ENCODE data around the gene CPXM1.
A peak's percentile ranks its signal among the peaks of the same experiment; 100 is the strongest.
"Not testable (repeated sequence)": the region's sequence is repeated elsewhere in the genome, so short reads cannot be mapped to it uniquely, and the experiment has no call there.

CPXM1 gene

DNA sequence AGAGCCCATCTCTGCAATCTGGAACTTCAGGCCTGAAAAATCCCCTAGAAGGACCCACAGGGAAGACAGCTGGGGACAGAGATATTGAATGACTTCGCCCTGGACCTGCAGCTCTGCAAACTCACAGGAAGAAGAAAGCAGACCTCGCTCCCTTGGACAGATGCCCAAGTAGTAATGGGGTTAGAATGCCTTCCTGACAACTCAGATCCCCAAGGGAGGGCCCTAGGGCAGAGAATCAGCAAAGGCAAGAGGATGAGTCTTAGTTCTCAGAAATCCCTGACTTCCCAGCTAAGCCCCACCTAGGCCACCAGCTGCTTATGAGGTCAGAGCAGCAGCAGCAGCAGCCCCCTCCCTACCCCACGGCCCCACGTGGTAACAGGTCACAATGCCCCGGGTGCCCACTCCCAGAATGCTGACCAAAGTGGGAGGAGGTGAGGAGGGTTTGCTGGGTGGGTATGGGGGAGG lies 14.2 kb upstream of the CPXM1 start, which contains the start of gene C20orf141:
TSS of gene C20orf141 (plus strand) at position 401 of the 465 bp plus-strand sequence. CDS start 198 bp downstream, outside the sequence.
- H3K36me3 ChIP-seq, result no peaks in the 10 kb centered on the region
- H3K4me3 ChIP-seq, result no peak within 1 kb of the TSS
- peak within 1 kb of the TSS; percentile 59 for H3K4me2 ChIP-seq
- no peaks in the 10 kb centered on the region for H3K27me3 ChIP-seq
- no peak within 1 kb of the TSS for H3K9ac ChIP-seq
- no peaks in the 10 kb centered on the region for H4K20me1 ChIP-seq
- TF ChIP-seq Cebpa-rat (IDR thresholded peaks at IDR 0.05), result no peak
- no peak within 1 kb of the TSS for H3K27ac ChIP-seq
- peaks cover 12% of the 10 kb centered on the region for H3K9me3 ChIP-seq
- peaks cover 40% of the 10 kb centered on the region for H3K4me1 ChIP-seq

DNA sequence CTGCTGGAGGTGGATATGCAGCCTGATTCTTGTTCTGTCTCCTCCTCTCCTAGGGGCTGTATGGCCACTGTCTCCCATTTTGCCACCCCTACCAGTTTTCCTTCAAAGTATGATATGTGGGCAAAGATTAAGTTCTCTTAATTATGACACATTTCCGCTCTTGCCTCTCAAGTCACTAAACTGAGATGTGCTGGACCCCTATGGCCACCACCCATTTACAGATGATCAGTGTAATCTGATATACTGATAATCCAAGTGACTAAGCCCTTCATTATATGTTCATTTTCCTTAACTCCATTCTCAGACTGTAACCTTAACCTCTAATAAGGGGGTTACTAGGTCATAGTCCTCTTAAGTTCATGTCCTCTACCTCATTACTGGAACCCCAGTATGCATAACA lies 13.6 kb upstream of the CPXM1 start:
- Histone ChIP-seq H3K9ac (no peak overlapping the region), H4K20me1 (no peaks in the 10 kb centered on the region), H3K4me2 (peak overlapping the region; percentile 59), H3K4me3 (no peak overlapping the region), H3K4me1 (peaks cover 42% of the 10 kb centered on the region), H3K27ac (no peak overlapping the region), H3K9me3 (peaks cover 12% of the 10 kb centered on the region), H3K27me3 (no peaks in the 10 kb centered on the region), H3K36me3 (no peaks in the 10 kb centered on the region)
- no peak for TF ChIP-seq Cebpa-rat (IDR thresholded peaks at IDR 0.05)

DNA sequence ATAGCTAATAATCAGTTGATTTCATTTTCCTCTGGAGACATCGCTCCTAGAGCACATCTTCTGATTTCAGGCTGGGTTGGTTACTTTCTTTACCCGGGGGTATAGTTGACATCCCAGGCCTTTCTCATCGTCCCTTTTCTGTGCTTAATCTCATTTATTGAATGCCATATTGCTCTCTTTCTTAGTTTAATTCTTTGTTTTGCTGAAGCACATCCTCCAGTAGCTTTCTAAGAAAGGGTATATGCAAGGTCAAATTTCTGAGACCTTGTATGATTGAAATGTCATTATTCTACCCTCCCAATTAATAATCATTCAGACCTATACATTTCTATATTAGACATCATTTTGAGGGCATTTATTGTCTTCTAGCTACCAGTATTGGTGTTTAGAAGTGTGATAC lies 11.8 kb upstream of the CPXM1 start:
- no peaks in the 10 kb centered on the region for H3K36me3 ChIP-seq
- TF ChIP-seq Cebpa-rat (IDR thresholded peaks at IDR 0.05), result no peak
- no peak overlapping the region for H3K4me2 ChIP-seq
- H3K9me3 ChIP-seq, result peaks cover 12% of the 10 kb centered on the region
- peaks cover 26% of the 10 kb centered on the region for H3K4me1 ChIP-seq
- H3K27ac ChIP-seq, result no peak overlapping the region
- no peak overlapping the region for H3K9ac ChIP-seq
- H3K4me3 ChIP-seq, result no peak overlapping the region
- no peaks in the 10 kb centered on the region for H4K20me1 ChIP-seq
- H3K27me3 ChIP-seq, result no peaks in the 10 kb centered on the region

DNA sequence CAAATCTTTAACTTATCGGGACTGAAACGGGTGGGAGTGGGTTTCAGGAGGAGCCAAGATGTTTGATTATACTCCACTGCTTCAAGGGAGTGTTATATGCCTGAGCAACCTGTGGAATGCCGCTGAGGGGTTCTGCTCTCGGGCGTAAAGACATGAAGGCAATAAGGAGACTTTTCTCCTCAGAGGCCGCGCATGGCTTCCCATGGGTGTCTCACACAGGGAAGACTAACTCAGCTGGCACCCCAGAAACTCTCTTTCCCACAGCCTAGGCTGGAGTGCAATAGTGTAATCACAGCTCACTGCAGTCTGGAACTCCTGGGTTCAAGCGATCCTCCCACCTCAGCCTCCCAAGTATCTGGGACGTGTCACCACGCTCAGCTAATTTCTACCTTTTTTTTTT lies 9.3 kb upstream of the CPXM1 start:
- H3K9ac ChIP-seq, result no peak overlapping the region
- H4K20me1 ChIP-seq, result no peaks in the 10 kb centered on the region
- H3K27ac ChIP-seq, result no peak overlapping the region
- TF ChIP-seq Cebpa-rat (IDR thresholded peaks at IDR 0.05), result no peak
- peaks cover 12% of the 10 kb centered on the region for H3K9me3 ChIP-seq
- no peak overlapping the region for H3K4me3 ChIP-seq
- H3K27me3 ChIP-seq, result peaks cover 16% of the 10 kb centered on the region
- H3K4me1 ChIP-seq, result peaks cover 12% of the 10 kb centered on the region
- no peaks in the 10 kb centered on the region for H3K36me3 ChIP-seq
- H3K4me2 ChIP-seq, result no peak overlapping the region; the same call in 1 of the 2 replicates

DNA sequence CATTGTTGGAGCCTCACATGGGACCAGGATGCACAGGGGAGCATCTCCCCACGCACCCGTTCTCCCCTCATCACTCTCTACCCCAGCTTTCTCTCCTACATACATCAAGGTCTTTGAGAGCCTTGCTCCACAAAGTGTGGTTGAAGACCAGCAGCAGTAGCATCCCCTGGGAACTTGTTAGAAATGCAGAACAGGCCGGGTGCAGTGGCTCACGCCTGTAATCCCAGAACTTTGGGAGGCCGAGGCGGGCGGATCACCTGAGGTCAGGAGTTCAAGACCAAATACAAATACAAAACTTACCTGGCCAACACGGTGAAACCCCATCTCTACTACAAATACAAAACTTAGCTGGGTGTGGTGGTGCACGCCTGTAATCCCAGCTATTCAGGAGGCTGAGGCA lies 7.5 kb upstream of the CPXM1 start:
- H3K9ac ChIP-seq, H4K20me1 ChIP-seq, H3K27ac ChIP-seq, H3K36me3 ChIP-seq, H3K4me3 ChIP-seq, H3K4me1 ChIP-seq: not testable (repeated sequence)
- Histone ChIP-seq H3K9me3 (peaks cover 11% of the 10 kb centered on the region), H3K27me3 (peaks cover 28% of the 10 kb centered on the region), H3K4me2 (0 out of 2 replicates have a peak overlapping the region, but pooled peaks have one; percentile 18)

DNA sequence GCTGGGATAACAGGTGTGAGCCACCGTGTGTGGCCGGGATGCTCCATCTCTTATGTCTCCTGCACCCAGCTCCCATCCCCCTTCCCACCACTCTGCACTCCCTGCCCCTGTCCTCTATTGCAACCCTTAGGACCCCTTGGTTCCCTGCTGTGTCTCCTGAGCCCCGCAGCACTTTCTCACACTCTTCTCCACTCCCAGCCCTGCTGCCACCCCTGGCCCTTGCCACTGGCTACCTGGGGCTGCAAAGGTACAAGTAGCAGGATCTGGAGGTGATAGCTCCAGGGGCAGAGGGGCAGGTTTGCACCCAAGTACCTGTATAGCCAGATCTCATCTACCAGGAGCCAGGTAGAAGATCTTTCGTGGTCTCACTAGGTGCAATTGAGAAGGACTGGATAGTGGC lies 6.6 kb upstream of the CPXM1 start:
- peaks cover 5% of the 10 kb centered on the region; the same call in 1 of the 2 replicates for H3K4me1 ChIP-seq
- H3K27ac ChIP-seq, result no peak overlapping the region
- no peaks in the 10 kb centered on the region for H4K20me1 ChIP-seq
- TF ChIP-seq Cebpa-rat (IDR thresholded peaks at IDR 0.05), result no peak
- no peaks in the 10 kb centered on the region for H3K36me3 ChIP-seq
- no peak overlapping the region for H3K9ac ChIP-seq
- H3K27me3 ChIP-seq, result peaks cover 28% of the 10 kb centered on the region
- no peak overlapping the region for H3K4me3 ChIP-seq
- peaks cover 2% of the 10 kb centered on the region for H3K9me3 ChIP-seq
- H3K4me2 ChIP-seq, result no peak overlapping the region

DNA sequence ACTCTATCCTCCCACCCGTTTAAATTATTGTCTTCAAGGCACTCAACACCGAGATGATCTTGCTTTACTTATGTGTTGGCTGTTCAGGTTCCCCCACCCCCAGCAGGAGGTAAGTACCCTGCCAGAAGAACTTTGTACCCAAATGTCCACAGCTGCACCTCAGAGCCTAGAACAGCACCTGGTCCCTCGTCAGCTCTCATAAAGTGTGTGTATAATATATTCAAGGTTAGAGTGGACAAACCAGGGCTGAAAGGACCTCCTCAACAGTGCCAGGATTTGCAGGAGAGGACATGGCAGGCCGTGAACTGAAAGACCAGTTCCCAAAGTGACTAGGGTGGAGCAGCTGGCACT lies 5.9 kb upstream of the CPXM1 start:
- Histone ChIP-seq H3K9me3 (no peaks in the 10 kb centered on the region), H3K27ac (no peak overlapping the region), H3K4me1 (peaks cover 12% of the 10 kb centered on the region), H3K4me2 (no peak overlapping the region), H3K27me3 (peaks cover 28% of the 10 kb centered on the region), H4K20me1 (no peaks in the 10 kb centered on the region), H3K4me3 (no peak overlapping the region), H3K36me3 (no peaks in the 10 kb centered on the region), H3K9ac (no peak overlapping the region)
- TF ChIP-seq Cebpa-rat (IDR thresholded peaks at IDR 0.05), result no peak

DNA sequence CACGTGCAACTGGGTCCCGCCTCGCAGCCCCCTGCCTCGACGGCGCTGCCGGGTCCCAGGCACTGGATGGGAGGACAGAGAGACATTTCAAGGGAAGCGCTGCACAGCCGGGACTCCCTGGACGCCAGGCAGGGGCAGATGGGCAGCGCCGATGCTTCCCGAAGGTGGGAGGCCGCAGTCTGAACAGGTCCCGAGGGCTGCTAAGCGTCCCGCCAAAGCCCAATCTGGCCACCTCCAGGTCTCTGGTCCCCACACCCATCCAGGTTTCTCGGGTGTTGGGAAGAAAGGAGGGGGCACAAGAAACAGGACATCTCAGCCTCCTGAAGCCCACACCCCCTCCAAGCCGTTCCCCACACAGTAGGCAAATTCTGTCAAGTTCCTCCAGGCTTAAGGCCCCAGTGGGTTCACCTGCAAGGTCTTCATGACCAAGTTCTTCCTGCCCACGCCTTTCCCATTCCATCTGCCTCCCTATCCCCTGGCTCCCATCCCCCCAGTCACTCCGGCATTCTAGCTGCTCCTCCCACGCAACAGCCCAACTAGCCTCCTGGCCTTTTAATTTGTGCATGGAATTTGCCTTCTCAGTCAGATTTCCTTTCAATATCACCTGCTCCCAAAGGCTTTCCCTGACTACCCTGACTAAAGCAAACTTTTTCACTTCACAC lies 5.4 kb upstream of the CPXM1 start:
- no peaks in the 10 kb centered on the region for H4K20me1 ChIP-seq
- H3K9ac ChIP-seq, result no peak overlapping the region
- no peaks in the 10 kb centered on the region for H3K9me3 ChIP-seq
- peaks cover 17% of the 10 kb centered on the region for H3K4me1 ChIP-seq
- H3K27me3 ChIP-seq, result peaks cover 28% of the 10 kb centered on the region
- no peak overlapping the region for H3K4me2 ChIP-seq
- no peak overlapping the region for H3K4me3 ChIP-seq
- no peaks in the 10 kb centered on the region for H3K36me3 ChIP-seq
- TF ChIP-seq Cebpa-rat (IDR thresholded peaks at IDR 0.05), result no peak
- no peak overlapping the region for H3K27ac ChIP-seq

DNA sequence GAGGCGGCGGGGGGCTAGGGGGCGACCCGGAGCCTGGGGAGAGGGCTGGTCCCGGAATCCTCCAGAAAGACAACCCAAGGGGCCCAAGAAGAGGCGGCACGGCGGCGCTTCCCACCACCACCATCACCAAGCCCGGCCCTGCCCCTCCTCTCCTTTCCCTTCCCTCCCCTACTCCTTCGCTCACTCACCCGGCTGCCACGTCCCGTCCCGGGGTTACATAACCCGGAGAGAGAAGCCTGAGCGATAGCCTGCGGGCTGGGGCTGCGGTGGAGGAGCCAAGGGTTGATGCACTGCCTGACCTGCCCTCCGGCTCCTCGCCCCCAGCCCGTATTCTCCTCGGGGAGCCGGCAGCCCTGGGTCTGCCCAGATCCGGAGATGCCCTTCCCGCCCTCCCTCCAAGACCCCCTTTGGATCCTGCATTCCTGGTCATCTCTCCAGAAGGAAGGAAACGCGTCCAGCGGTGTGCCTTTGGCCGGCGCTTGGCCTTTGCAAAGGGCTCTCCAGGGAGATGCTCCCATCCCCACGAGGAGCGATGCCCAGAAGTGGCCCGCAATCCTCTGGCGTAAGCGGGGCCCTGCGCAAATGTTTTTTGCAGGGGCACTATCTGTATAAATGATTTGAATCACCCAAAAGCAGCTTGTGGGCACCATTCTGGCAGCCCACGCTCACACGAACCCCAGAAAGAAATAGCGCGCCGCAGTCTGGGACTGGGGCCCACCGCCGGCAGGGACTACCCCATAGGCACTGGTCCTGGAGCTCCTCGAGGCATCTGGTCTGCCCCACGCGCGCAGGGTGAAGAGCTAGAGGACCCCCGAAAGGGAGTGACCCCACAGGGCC lies 4.6 kb upstream of the CPXM1 start:
- Histone ChIP-seq H3K36me3 (no peaks in the 10 kb centered on the region), H3K4me1 (peaks cover 18% of the 10 kb centered on the region), H3K9ac (no peak overlapping the region), H3K4me2 (no peak overlapping the region), H3K4me3 (no peak overlapping the region), H3K9me3 (no peaks in the 10 kb centered on the region), H3K27me3 (peaks cover 28% of the 10 kb centered on the region), H3K27ac (no peak overlapping the region), H4K20me1 (no peaks in the 10 kb centered on the region)
- no peak for TF ChIP-seq Cebpa-rat (IDR thresholded peaks at IDR 0.05)

Measured in BLaER1 (cell line).